Measurements from ENCODE around the gene LSM11.

The LSM11 gene

GRCh38 chr5:157735991-157736390 lies 7.5 kb upstream of the LSM11 start:
- no peak for DNase-seq

- DNase-seq = no peak
Observed at GRCh38 chr5:157739388-157740228, 3.9 kb upstream of the LSM11 start.

DNA sequence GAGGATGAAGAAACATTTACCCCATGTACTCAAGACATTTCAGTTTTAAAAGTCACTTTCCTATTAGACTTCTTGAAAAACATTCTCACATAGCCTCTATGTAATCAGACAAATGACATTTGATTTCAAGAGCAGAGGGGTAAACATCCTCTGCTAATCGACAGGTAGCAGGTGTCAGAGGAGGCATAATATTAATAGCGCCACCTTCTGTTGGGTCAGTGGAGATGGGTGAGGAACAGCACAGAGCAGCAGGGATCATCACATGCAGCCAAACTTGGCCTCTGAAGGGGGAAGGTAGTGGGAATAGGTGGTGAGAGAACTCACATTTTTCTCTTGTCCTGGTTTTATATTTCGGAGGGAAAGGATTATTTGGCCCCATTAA lies 3.3 kb upstream of the LSM11 start:
- peak; percentile 23 for DNase-seq

DNA sequence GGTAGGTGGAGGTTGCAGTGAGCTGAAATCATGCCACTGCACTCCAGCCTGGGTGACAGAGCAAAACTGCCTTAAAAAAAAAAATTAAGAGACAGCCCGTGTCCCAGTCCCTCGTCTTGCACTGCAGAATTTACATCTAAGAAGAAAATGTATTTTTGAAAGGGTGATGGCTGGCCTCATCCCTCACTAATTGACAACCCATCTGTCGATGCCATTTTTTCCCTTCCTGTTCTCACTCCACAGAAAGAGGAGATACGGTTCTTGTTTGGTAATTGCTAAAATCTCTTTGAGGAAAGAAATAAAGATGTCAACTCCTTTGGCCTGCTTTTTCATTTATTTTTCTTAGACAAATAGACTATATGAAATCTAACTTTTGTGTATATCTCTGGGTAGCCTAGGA lies 2.4 kb upstream of the LSM11 start:
- no peak for DNase-seq

DNA sequence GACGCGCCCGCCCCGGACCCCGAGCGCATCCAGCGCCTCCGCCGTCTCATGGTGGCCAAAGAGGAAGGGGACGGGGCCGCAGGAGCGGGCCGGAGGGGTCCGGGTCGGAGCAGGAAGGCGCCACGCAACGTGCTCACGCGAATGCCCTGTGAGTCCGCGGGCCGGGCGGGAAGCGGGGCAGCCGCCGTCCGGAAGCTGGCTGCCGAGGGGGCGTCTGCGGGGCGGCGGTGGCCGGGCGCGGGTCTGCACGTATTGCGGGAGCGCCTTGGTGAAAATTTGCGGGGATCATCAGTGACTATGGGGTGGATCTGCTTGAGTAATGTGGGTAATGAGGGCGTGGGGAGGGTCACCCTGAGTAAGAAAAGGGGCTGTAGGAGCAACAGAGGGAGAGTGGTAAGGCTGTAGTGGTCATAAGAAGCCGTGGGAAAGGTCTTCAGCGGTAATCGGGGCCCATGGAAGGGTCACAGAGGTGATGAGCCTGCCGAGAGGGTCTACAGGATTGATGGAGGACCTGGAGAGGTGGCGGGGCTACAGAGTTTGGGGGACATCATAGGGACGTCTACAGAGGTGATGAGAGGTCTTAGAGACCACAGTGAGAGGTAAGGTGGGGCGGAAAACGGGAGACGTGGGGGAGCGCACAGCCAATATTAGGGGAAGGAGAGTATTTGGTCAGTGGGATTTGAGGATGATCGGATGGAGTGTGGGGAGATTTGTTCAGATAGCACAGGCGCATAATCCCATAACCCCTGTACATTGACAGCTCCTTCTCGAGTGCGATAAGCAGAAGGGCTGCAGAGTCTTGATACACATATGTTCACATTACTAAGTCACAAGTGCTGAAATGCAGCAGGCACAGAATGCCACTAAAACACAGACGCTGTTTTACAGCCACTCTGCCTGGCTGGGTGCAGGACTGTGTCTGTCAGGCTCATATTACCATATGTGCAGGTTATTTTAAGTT lies 819 bp downstream of the LSM11 start:
- peak; percentile 36 for DNase-seq

DNA sequence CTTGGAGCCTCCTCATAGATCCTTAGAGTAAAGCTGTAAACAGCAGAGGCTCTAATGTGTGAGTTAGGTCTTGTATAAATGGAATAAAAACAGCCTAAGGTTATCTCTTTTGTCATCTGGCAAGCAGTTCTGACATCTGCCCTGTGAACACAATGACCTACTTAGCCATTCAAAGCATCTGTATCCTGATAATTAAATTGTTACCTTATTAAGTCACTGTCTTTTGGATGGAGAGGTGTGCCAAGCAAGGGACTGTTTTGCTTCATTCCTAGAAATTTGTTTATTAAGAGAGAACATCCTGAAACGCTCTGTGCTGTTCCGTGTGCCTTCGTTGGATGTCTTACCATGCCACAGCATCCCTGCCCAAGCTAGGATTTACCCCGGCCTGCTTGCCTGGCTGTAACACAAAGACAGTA lies 1.5 kb downstream of the LSM11 start:
- DNase-seq = no peak

GRCh38 chr5:157747173-157747740 lies 3.7 kb downstream of the LSM11 start:
- no peak for DNase-seq

- peak; percentile 19 for DNase-seq
Observed at GRCh38 chr5:157747766-157748700, 4.5 kb downstream of the LSM11 start.

DNA sequence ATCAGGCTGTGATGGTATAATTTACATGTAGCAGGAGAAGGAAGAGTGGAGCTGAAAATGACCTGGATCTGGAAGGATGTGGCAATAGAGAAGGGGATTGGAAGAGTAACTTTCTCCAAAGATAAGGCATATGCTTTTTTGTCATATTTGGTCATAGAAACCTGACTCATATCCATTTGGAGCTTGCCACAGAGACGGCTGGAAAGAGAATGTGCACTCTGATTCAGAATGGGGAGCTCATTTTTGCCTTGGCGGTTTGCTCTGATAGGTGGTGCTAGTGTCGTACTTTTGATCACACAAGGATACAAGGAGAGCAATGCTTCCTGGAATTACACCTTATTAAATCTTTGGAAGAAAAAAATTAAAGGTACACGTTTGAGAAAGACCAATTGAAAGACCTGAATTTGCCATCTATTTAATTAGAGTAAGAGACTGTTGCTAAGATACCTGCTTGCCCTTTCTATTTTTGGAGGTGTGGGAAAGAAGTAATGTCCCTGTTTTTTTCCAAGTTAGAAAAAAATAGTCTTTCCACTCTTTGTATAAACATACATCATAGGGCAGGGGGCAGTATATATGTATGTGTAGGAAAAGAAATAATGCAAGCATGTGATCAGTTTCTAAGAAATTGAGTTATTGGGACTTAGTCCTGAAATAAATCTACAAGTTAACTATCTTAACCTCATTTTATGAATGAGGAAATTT lies 5.4 kb downstream of the LSM11 start:
- DNase-seq = peak; percentile 30

GRCh38 chr5:157749462-157749799 lies 5.9 kb downstream of the LSM11 start:
- no peak for DNase-seq

DNA sequence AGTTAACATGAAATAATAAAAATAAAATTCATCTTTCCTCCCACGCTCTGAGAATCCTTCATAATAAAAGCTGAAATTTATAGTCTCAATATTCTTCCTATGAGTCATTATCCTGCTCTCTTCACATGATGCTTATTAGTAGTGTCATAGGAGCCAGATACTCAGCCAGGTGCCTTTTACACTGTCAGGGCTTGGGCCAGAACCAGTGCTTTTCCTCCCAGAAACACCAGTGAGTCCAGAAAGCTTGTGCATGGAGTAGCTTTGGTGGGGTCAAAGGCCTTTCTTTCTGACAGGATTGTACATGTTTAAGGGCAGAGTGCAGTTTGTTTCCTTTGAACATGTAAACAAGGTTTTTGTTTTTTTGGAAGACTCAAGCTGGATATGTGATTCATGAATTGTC lies 6.8 kb downstream of the LSM11 start:
- no peak for DNase-seq

- no peak for DNase-seq
Observed at GRCh38 chr5:157756122-157756521, 12.6 kb downstream of the LSM11 start.

GRCh38 chr5:157758706-157759105 lies 15.2 kb downstream of the LSM11 start:
- DNase-seq = no peak

DNA sequence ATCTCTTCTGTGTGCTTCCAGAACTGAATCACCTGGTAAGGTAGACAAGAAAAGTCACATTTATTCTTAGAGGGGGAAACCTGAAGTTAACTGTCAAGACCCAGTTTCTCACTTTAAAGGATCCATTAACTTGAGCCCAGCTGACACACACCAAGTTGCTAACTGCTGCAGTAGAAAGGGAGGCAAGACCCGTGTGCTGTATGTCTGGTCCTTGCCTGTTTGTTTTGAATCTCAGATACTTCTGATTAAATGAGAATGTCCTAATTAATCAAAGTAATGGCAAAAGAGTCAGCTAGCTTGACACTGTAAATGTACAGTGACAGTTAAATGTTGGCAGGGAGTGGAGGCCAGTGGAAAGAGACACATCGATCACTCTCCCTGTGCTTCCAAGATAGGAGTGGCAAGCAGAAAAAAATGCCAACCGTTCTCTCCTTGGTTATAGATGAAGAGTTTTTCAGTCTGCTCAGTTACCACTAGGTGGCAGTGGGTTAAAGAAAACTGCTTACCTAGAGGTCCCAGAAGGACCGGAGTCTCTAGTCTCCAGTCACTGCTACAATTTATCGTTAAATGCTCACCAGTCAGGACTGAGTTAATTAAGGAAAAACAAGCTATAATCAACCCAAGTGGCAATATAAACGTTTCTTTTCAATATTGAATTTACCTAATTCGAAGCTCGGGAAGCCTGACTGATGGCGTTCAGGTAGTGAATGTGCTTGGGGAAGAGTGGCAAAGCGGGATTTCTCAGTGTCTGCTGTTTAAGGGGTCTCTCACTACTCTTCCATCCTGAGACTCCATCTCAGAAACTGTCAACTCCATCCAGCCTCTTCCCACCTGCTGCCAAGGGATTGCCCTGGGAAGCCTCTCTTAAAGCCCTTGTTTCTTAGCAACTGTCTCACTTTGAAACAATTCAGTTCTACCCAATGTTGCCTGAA lies 18.4 kb downstream of the LSM11 start:
- DNase-seq = peak; percentile 7

DNA sequence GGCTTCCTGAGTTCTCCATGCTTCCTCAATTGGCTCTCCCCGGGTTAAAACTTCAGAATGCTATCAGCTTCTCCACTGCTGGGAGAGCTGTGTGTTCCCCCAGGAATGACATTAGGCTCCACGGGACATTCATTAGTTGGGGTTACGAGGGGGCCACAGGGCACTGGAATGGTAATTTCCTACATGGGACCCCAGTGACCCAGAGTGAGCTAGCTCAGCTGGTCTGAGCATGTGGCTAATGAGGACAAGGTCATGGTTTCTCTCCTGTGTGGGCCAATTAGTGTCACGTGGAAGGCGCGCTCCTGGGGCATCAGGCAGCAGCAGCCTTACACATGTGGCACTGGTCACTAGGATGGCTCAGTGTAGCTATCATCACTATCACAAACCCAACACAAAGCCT lies 21.0 kb downstream of the LSM11 start:
- no peak for DNase-seq

DNA sequence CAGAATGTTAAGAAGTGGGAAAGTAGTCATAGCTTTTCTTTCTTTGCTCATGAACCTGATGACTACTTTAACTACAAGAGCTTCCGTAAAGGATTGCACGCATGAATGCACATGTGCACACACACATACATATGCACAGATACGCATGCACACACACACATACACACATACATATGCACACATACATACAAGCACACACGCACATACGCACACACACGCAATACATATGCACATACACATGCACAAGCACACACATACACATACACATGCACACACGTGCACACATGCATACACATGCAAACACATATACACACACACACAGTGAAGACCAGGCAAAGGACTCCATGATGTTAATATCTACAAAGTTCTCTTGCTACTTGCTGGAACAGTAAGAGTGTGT lies 22.9 kb downstream of the LSM11 start:
- no peak for DNase-seq

- no peak for DNase-seq
Observed at GRCh38 chr5:157766902-157767301, 23.4 kb downstream of the LSM11 start.

- DNase-seq = no peak
Observed at GRCh38 chr5:157767689-157768088, 24.2 kb downstream of the LSM11 start.

DNA sequence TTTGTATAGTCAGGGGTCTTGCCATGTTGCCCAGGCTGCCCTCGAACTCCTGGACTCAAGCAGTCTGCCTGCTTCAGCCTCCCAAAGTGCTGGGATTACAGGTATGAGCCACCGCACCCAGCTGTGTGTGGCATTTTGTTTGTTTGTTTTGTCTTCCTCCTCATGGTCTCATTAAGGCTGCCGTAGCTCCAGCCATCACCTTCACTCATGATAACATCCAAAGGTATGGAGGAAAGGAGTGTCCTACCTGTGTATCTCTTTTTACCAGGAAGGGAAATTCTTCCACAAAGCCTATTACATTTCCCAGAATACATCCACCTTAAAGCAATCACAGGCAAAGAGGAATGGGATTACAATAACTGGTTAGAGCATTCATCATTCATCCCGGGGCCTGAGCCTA lies 27.2 kb downstream of the LSM11 start:
- no peak for DNase-seq

- DNase-seq = peak; percentile 12
Observed at GRCh38 chr5:157772127-157772526, 28.6 kb downstream of the LSM11 start.

All from activated CD4-positive, alpha-beta T cell treated with anti-CD3 and anti-CD28 coated beads for 48 hours (primary cell).